ENCODE measurements around the gene ZMIZ1. TPM values are rescaled to one million over a fixed set of nuclear protein-coding genes. Genes with fewer than 3 reads are reported as not detected.

Gene ZMIZ1
- polyA plus RNA-seq, 1 donor from 2014 or later, result 26.8 TPM

DNA sequence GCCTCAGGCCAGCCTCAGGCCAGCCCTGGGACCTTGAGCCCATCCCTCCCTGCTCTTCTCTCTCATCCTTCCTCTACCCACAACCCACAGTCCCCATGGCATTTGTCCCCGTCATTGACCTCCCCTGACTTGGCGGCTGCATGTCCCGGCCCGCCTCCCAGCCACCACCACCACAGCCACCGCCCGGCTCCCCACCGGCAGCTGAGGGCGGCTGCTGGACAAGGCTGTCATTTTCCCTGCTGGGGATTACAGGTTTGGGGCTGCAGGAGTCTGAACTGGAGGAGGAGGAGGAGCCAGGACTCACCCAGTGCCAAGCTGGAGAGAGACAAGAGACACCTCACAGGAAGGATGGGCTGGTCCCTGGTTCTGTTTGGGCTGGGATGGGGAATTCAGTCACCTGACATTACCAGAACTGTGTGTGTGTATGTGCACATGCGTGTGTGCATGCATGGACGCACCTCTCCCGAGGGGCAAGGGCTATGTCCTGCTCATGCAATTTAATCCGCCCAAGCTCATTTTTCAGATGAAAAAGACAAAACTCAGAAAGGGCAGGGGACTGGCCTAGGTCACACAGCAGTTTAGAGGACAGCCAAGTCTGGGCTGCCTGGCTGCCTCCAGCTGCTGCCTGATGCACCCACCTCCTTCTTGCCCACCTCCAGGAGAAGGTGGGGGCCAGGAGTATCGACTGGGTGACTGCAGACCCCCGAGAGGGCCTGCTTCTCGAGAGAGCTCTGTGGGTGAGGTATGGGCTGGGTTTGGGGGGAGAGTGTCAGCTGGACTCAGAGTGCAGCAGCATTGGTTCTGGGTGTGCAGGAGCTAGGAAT lies 113.1 kb downstream of the ZMIZ1 start:
- Histone ChIP-seq H3F3A (ENCODE audit: insufficient read depth, low read length, poor library complexity, severe bottlenecking) (no peaks in the 10 kb centered on the region), H3K9me2 (ENCODE audit: insufficient read depth, low read length) (no peaks in the 10 kb centered on the region), H3K79me2 (replicated peaks; ENCODE audit: insufficient read depth, low read length) (peaks cover 14% of the 10 kb centered on the region), H3K27me3 (ENCODE audit: insufficient read depth, low read depth, low read length) (no peaks in the 10 kb centered on the region), H2AFZ (ENCODE audit: low read depth, low read length) (no peak overlapping the region), H3K9me3 (ENCODE audit: low read length) (no peaks in the 10 kb centered on the region), H4K20me1 (ENCODE audit: insufficient read depth) (no peaks in the 10 kb centered on the region), H3K27ac (ENCODE audit: low read length) (peak overlapping the region; percentile 34), H3K4me3 (ENCODE audit: low read length) (no peak overlapping the region), H3K9ac (ENCODE audit: low read length) (peak overlapping the region; percentile 26), H3K36me3 (ENCODE audit: insufficient read depth, low read length) (no peaks in the 10 kb centered on the region), H3K4me2 (ENCODE audit: low read length) (no peak overlapping the region)
- no peak for TF ChIP-seq POLR2AphosphoS5 (IDR thresholded peaks at IDR 0.05)
- no peak for TF ChIP-seq TAF1 (IDR thresholded peaks at IDR 0.05; ENCODE audit: low read depth)
- TF ChIP-seq EP300 (conservative IDR thresholded peaks at IDR 0.05; ENCODE audit: poor library complexity, severe bottlenecking), result no peak
- TF ChIP-seq, protein P1, sequence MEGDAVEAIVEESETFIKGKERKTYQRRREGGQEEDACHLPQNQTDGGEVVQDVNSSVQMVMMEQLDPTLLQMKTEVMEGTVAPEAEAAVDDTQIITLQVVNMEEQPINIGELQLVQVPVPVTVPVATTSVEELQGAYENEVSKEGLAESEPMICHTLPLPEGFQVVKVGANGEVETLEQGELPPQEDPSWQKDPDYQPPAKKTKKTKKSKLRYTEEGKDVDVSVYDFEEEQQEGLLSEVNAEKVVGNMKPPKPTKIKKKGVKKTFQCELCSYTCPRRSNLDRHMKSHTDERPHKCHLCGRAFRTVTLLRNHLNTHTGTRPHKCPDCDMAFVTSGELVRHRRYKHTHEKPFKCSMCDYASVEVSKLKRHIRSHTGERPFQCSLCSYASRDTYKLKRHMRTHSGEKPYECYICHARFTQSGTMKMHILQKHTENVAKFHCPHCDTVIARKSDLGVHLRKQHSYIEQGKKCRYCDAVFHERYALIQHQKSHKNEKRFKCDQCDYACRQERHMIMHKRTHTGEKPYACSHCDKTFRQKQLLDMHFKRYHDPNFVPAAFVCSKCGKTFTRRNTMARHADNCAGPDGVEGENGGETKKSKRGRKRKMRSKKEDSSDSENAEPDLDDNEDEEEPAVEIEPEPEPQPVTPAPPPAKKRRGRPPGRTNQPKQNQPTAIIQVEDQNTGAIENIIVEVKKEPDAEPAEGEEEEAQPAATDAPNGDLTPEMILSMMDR (IDR thresholded peaks at IDR 0.05; ENCODE audit: poor library complexity, severe bottlenecking), result no peak

DNA sequence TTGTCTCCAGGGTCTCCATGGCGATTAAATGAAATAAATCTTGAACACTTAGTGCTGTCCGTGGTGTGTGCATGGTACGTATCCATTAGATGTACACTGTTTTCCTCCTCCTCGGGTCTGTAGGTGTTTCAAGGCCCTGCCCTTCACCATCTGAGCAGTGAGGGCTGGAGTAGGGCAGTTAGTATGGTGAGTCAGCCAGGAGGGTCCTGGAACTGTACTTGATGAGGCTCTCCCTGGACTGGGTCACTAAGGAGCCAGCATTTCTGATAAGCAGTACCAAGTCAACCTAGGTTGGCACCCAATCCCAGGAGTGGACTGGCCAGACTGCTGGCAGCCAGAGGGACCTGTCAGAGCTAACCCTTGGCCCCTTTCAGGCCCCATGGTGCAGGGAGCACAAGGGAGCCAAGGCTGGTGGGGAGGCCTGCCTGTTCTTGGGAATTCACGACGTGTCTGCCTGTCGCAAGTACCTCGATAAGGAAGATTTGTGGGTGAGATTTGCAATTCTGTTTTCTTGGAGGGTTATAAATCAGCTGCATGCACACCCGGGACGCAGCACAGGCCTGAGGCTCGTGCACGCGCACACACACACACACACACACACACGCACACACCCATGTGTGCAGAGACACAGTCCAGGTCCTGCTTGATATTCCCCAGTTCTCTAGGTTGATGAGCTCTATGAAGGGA lies 114.2 kb downstream of the ZMIZ1 start:
- Histone ChIP-seq H3K9me3 (ENCODE audit: low read length) (no peaks in the 10 kb centered on the region), H3K9me2 (ENCODE audit: insufficient read depth, low read length) (no peaks in the 10 kb centered on the region), H3F3A (ENCODE audit: insufficient read depth, low read length, poor library complexity, severe bottlenecking) (no peaks in the 10 kb centered on the region), H4K20me1 (ENCODE audit: insufficient read depth) (no peaks in the 10 kb centered on the region), H3K27ac (ENCODE audit: low read length) (peak overlapping the region; percentile 34), H3K4me2 (ENCODE audit: low read length) (no peak overlapping the region), H3K9ac (ENCODE audit: low read length) (no peak overlapping the region), H3K27me3 (ENCODE audit: insufficient read depth, low read depth, low read length) (no peaks in the 10 kb centered on the region), H2AFZ (ENCODE audit: low read depth, low read length) (no peak overlapping the region), H3K79me2 (replicated peaks; ENCODE audit: insufficient read depth, low read length) (peaks cover 14% of the 10 kb centered on the region), H3K36me3 (ENCODE audit: insufficient read depth, low read length) (no peaks in the 10 kb centered on the region), H3K4me3 (ENCODE audit: low read length) (no peak overlapping the region)
- TF ChIP-seq EP300 (conservative IDR thresholded peaks at IDR 0.05; ENCODE audit: poor library complexity, severe bottlenecking) (no peak), EZH2 (IDR thresholded peaks at IDR 0.05; ENCODE audit: borderline replicate concordance, insufficient read depth, low read length, poor library complexity, severe bottlenecking) (no peak)
- TF ChIP-seq, protein P2, sequence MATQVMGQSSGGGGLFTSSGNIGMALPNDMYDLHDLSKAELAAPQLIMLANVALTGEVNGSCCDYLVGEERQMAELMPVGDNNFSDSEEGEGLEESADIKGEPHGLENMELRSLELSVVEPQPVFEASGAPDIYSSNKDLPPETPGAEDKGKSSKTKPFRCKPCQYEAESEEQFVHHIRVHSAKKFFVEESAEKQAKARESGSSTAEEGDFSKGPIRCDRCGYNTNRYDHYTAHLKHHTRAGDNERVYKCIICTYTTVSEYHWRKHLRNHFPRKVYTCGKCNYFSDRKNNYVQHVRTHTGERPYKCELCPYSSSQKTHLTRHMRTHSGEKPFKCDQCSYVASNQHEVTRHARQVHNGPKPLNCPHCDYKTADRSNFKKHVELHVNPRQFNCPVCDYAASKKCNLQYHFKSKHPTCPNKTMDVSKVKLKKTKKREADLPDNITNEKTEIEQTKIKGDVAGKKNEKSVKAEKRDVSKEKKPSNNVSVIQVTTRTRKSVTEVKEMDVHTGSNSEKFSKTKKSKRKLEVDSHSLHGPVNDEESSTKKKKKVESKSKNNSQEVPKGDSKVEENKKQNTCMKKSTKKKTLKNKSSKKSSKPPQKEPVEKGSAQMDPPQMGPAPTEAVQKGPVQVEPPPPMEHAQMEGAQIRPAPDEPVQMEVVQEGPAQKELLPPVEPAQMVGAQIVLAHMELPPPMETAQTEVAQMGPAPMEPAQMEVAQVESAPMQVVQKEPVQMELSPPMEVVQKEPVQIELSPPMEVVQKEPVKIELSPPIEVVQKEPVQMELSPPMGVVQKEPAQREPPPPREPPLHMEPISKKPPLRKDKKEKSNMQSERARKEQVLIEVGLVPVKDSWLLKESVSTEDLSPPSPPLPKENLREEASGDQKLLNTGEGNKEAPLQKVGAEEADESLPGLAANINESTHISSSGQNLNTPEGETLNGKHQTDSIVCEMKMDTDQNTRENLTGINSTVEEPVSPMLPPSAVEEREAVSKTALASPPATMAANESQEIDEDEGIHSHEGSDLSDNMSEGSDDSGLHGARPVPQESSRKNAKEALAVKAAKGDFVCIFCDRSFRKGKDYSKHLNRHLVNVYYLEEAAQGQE (IDR thresholded peaks at IDR 0.05; ENCODE audit: borderline replicate concordance), result no peak

DNA sequence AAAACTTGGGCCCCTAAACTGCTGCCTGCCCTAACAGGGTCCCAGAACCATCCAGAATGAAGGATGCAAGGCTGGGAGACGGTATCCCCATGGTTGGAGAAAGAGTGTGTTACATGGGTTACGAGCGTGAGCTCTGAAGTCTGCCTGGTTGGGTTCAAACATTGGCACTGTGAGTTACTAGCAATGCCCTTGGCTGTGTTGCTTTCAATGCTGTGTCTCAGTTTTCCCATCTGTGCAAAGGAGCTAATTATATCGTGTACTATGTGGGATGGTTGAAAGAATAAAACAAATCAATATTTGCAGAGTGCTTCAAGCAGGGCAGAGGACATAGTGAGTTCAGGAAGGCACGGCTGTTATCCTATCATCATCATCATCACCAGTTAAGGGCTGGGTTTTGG lies 114.7 kb downstream of the ZMIZ1 start:
- peaks cover 14% of the 10 kb centered on the region for H3K79me2 ChIP-seq (replicated peaks; ENCODE audit: insufficient read depth, low read length)
- no peaks in the 10 kb centered on the region for H3F3A ChIP-seq (ENCODE audit: insufficient read depth, low read length, poor library complexity, severe bottlenecking)
- no peak overlapping the region for H3K4me3 ChIP-seq (ENCODE audit: low read length)
- no peaks in the 10 kb centered on the region for H3K9me2 ChIP-seq (ENCODE audit: insufficient read depth, low read length)
- no peaks in the 10 kb centered on the region for H3K36me3 ChIP-seq (ENCODE audit: insufficient read depth, low read length)
- no peaks in the 10 kb centered on the region for H4K20me1 ChIP-seq (ENCODE audit: insufficient read depth)
- H3K27ac ChIP-seq (ENCODE audit: low read length), result no peak overlapping the region
- H3K9ac ChIP-seq (ENCODE audit: low read length), result no peak overlapping the region
- no peak overlapping the region for H3K4me2 ChIP-seq (ENCODE audit: low read length)
- no peaks in the 10 kb centered on the region for H3K9me3 ChIP-seq (ENCODE audit: low read length)
- H3K27me3 ChIP-seq (ENCODE audit: insufficient read depth, low read depth, low read length), result no peaks in the 10 kb centered on the region
- H2AFZ ChIP-seq (ENCODE audit: low read depth, low read length), result no peak overlapping the region
- TF ChIP-seq, protein P2 (IDR thresholded peaks at IDR 0.05; ENCODE audit: borderline replicate concordance), result no peak
- TF ChIP-seq SMC3 (conservative IDR thresholded peaks at IDR 0.05; ENCODE audit: poor library complexity) (no peak), EP300 (conservative IDR thresholded peaks at IDR 0.05; ENCODE audit: poor library complexity, severe bottlenecking) (no peak), TAF1 (IDR thresholded peaks at IDR 0.05; ENCODE audit: low read depth) (no peak), RAD21 (conservative IDR thresholded peaks at IDR 0.05) (no peak)
- TF ChIP-seq, protein P1 (IDR thresholded peaks at IDR 0.05; ENCODE audit: poor library complexity, severe bottlenecking), result no peak
